ENCODE data around the gene AGAP1. TPM values are rescaled to one million over a fixed set of nuclear protein-coding genes. Genes with fewer than 3 reads are reported as not detected.

The AGAP1 gene
- polyA plus RNA-seq, result 1 to 10 TPM; 3.7 to 7.1 (median 6.3) TPM

- no peak within 1 kb of the TSS for H3K27ac ChIP-seq (ENCODE audit: low read depth, low read length)
- 0 to 1% (median 0%) methylated on average over 67 to 156 of the region's 156 CpGs for WGBS, 3 donors
Measured at GRCh38 chr2:235493775-235494715, at the start of gene AGAP1. AGAP1 (plus strand) TSS chr2:235494043.

GRCh38 chr2:235444101-235444597 is 49.7 kb upstream of the AGAP1 start:
- no peak overlapping the region for H3K27ac ChIP-seq (ENCODE audit: low read depth, low read length)
- 85 to 90% (median 86%) methylated on average over 7 of the region's 7 CpGs for WGBS, 3 donors

- 49 to 75% (median 58%) methylated on average over 6 of the region's 6 CpGs for WGBS, 3 donors
- no peak overlapping the region for H3K27ac ChIP-seq (ENCODE audit: low read depth, low read length)
Measured at GRCh38 chr2:235445116-235445515, 48.7 kb upstream of the AGAP1 start.

GRCh38 chr2:235446082-235446481 is 47.8 kb upstream of the AGAP1 start:
- WGBS, 3 donors, result 85 to 89% (median 86%) methylated on average over 5 of the region's 5 CpGs

GRCh38 chr2:235447210-235447609 is 46.6 kb upstream of the AGAP1 start:
- no peak overlapping the region for H3K27ac ChIP-seq (ENCODE audit: low read depth, low read length)
- WGBS, 3 donors, result 81 to 89% (median 89%) methylated on average over 3 of the region's 3 CpGs

More at GRCh38 chr2:235446082-235446481, 47.8 kb upstream of the AGAP1 start:
- H3K27ac ChIP-seq (ENCODE audit: low read depth, low read length), result no peak overlapping the region

- no peak overlapping the region for H3K27ac ChIP-seq (ENCODE audit: low read depth, low read length)
- 74 to 87% (median 85%) methylated on average over 9 of the region's 9 CpGs for WGBS, 3 donors
Measured at GRCh38 chr2:235449568-235449967, 44.3 kb upstream of the AGAP1 start.

- no peak overlapping the region for H3K27ac ChIP-seq (ENCODE audit: low read depth, low read length)
- WGBS, 3 donors, result 49 to 89% (median 86%) methylated on average over 6 of the region's 6 CpGs
Measured at GRCh38 chr2:235453605-235454151, 40.2 kb upstream of the AGAP1 start.

- no peak overlapping the region for H3K27ac ChIP-seq (ENCODE audit: low read depth, low read length)
- 40 to 61% (median 60%) methylated on average over 7 of the region's 7 CpGs for WGBS, 3 donors
Measured at GRCh38 chr2:235458839-235459273, 35.0 kb upstream of the AGAP1 start.

GRCh38 chr2:235460548-235461047 is 33.2 kb upstream of the AGAP1 start:
- 85 to 96% (median 89%) methylated on average over 8 of the region's 8 CpGs for WGBS, 3 donors
- no peak overlapping the region for H3K27ac ChIP-seq (ENCODE audit: low read depth, low read length)

GRCh38 chr2:235461763-235462414 is 32.0 kb upstream of the AGAP1 start:
- WGBS, 3 donors, result 79 to 87% (median 83%) methylated on average over 12 of the region's 12 CpGs
- no peak overlapping the region for H3K27ac ChIP-seq (ENCODE audit: low read depth, low read length)

GRCh38 chr2:235462415-235462790 is 31.4 kb upstream of the AGAP1 start:
- 91 to 94% (median 92%) methylated on average over 4 of the region's 4 CpGs for WGBS, 3 donors
- H3K27ac ChIP-seq (ENCODE audit: low read depth, low read length), result no peak overlapping the region

GRCh38 chr2:235463893-235464292 is 29.9 kb upstream of the AGAP1 start:
- 50 to 76% (median 62%) methylated on average over 3 of the region's 3 CpGs for WGBS, 3 donors
- no peak overlapping the region for H3K27ac ChIP-seq (ENCODE audit: low read depth, low read length)

- WGBS, 3 donors, result 85 to 88% (median 86%) methylated on average over 5 of the region's 5 CpGs
Measured at GRCh38 chr2:235467588-235467987, 26.3 kb upstream of the AGAP1 start.

GRCh38 chr2:235468978-235469655 is 24.7 kb upstream of the AGAP1 start:
- 14 to 51% (median 42%) methylated on average over 9 of the region's 9 CpGs for WGBS, 3 donors
- no peak overlapping the region for H3K27ac ChIP-seq (ENCODE audit: low read depth, low read length)

More at GRCh38 chr2:235467588-235467987, 26.3 kb upstream of the AGAP1 start:
- H3K27ac ChIP-seq (ENCODE audit: low read depth, low read length), result no peak overlapping the region

- no peak overlapping the region for H3K27ac ChIP-seq (ENCODE audit: low read depth, low read length)
- WGBS, 3 donors, result 81 to 86% (median 85%) methylated on average over 5 of the region's 5 CpGs
Measured at GRCh38 chr2:235471186-235471747, 22.6 kb upstream of the AGAP1 start.

GRCh38 chr2:235472443-235472842 is 21.4 kb upstream of the AGAP1 start:
- H3K27ac ChIP-seq (ENCODE audit: low read depth, low read length), result no peak overlapping the region
- 39 to 81% (median 74%) methylated on average over 4 of the region's 4 CpGs for WGBS, 3 donors

- 16 to 74% (median 69%) methylated on average over 6 of the region's 6 CpGs for WGBS, 3 donors
- no peak overlapping the region for H3K27ac ChIP-seq (ENCODE audit: low read depth, low read length)
Measured at GRCh38 chr2:235478609-235479008, 15.2 kb upstream of the AGAP1 start.

- 77 to 88% (median 80%) methylated on average over 11 of the region's 11 CpGs for WGBS, 3 donors
- no peak overlapping the region for H3K27ac ChIP-seq (ENCODE audit: low read depth, low read length)
Measured at GRCh38 chr2:235479604-235480003, 14.2 kb upstream of the AGAP1 start.
